ENCODE results near the gene TICAM2. TPM values are rescaled to one million over a fixed set of nuclear protein-coding genes. Genes with fewer than 3 reads are reported as not detected.
A peak's percentile ranks its signal among the peaks of the same experiment; 100 is the strongest.

The TICAM2 gene
- total and polyA plus RNA-seq, 9 of the 15 experiments (the other 6 are each of a cell fraction or from before 2014, with no cell fraction given), result 0.15 to 1.8 (median 0.98) TPM

DNA sequence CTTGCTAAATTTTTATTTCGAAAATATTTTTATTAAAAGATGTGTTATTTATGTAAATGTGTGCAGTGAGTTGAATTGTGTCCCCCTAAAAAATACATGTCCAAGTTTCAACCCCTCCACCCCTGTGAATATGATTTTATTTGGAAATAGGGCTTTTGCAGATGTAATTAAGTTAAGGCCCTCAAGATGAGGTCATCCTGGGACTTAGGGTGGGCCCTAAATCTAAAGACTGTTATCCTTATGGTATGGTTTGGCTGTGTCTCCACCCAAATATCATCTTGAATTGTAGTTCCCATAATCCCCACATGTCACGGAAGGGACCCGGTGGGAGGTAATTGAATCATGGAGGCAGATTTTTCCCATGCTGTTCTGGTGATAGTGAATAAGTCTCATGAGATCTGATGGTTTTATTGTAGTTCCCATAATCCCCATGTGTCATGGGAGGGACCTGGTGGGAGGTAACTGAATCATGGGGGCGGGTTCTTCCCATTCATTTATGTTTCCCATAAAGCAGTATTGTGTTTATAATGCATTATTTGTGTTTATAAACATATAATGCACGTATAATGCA lies 25.1 kb upstream of the TICAM2 start:
- intact Hi-C loops (cut with micrococcal nuclease), result loop anchor here (5.0 kb wide), 1 partner anchor 85 kb away; the partner anchor contains the start of gene FEM1C
- H3K79me2 ChIP-seq (ENCODE audit: control insufficient read depth, insufficient read depth, low read length), result peaks cover 39% of the 10 kb centered on the region
- no peak overlapping the region; a peak in 1 of 4 replicates for H3K9ac ChIP-seq (ENCODE audit: insufficient read depth in 1 of 2, low read depth in 2 of 2, low read length in 2 of 2)

DNA sequence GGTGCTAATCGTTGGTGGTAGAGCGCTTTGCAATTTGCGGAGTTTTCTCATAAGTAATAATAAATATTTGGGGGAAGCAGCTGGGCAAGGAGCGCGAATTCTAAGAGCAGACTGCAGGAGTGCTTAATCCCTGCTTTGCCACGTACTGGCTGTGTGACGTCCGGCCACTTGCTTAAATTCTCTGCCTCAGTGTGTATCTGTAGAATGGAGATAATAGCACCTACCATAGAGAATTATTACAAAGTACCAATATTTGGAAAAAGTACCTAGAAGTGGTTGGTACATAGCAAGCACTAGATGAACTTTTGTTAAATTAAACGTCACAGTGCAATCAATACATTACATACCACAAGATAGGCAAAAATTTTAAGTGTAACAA lies 24.2 kb upstream of the TICAM2 start:
- FAIRE-seq, result no peak
- no peaks in the 10 kb centered on the region for H3K27me3 ChIP-seq (ENCODE audit: control insufficient read depth in 2 of 2, insufficient read depth in 2 of 2, low read length in 2 of 2)
- DNase-seq (ENCODE audit: extremely low read depth in 1 of 4, low spot score in 3 of 4), result peak in 2 of 4 experiments; percentile 21 to 22
- CTCF ChIA-PET (ENCODE audit: low intra/inter-chr PET ratio), result no interaction called here
- no peaks in the 10 kb centered on the region for H3K9me3 ChIP-seq (replicated peaks; ENCODE audit: control insufficient read depth, insufficient read depth, low read depth, low read length)
- peak overlapping the region; percentile 87 for H2AFZ ChIP-seq (ENCODE audit: low read depth, low read length)
- POLR2A ChIA-PET, result no interaction called here
- peak overlapping the region; percentile 79 for H3K4me2 ChIP-seq (ENCODE audit: insufficient read depth, low read length)
- peak overlapping the region; percentile 84 for H3K27ac ChIP-seq (ENCODE audit: extremely low read depth, low read depth, low read length)
- ATAC-seq, result peak; percentile 38
- peaks cover 27% of the 10 kb centered on the region for H3K36me3 ChIP-seq (ENCODE audit: control insufficient read depth, insufficient read depth, low read length)
- in situ Hi-C loops (cut with MboI), result loop anchor here (5.0 kb wide), 2 partner anchors 211 to 446 kb away; no protein-coding TSS in a partner anchor
- BruUV-seq (replicated peaks), result TSS peak; percentile 98
- under 1% methylated on average over 9 of the region's 9 CpGs for WGBS (ENCODE audit: insufficient coverage, low coverage, missing lambda C conversion rate)
- H3K4me1 ChIP-seq (replicated peaks in 1 of 2; ENCODE audit: control insufficient read depth in 2 of 2, insufficient read depth in 2 of 2, low read length in 2 of 2), result peaks cover 6 to 17% of the 10 kb centered on the region in 2 experiments; a peak in 4 of 5 replicates
- peaks cover 14% of the 10 kb centered on the region for H4K20me1 ChIP-seq (replicated peaks; ENCODE audit: control insufficient read depth, insufficient read depth, low read length)
- peak overlapping the region; percentile 95 for H3K4me3 ChIP-seq
- intact Hi-C loops (cut with micrococcal nuclease), result loop anchor here (5.0 kb wide), 1 partner anchor 84 kb away; the partner anchor contains the start of gene FEM1C
- H3K79me2 ChIP-seq (ENCODE audit: control insufficient read depth, insufficient read depth, low read length), result peaks cover 48% of the 10 kb centered on the region
- H3K9ac ChIP-seq (ENCODE audit: insufficient read depth in 1 of 2, low read depth in 2 of 2, low read length in 2 of 2), result peak overlapping the region; percentile 72 to 83; a peak in 3 of 4 replicates
- peaks cover 8% of the 10 kb centered on the region for H3K9me1 ChIP-seq (ENCODE audit: control insufficient read depth, insufficient read depth, low read length)
- TF ChIP-seq KDM1A (IDR thresholded peaks at IDR 0.05) (peak; percentile 19 to 35; a peak in 1 of 4 replicates), ATF1 (CRISPR knock-in tag; IDR thresholded peaks at IDR 0.05) (no peak), ATF1 (tag; IDR thresholded peaks at IDR 0.05) (0 out of 2 replicates have a peak, but pooled peaks have one; percentile 2), EWSR1 (IDR thresholded peaks at IDR 0.05; ENCODE audit: borderline replicate concordance, low read depth, partially characterized antibody) (no peak), ILF3 (IDR thresholded peaks at IDR 0.05; ENCODE audit: borderline replicate concordance) (no peak), CXXC5 (CRISPR knock-in tag; IDR thresholded peaks at IDR 0.05) (no peak)
- TF ChIP-seq, protein P1, sequence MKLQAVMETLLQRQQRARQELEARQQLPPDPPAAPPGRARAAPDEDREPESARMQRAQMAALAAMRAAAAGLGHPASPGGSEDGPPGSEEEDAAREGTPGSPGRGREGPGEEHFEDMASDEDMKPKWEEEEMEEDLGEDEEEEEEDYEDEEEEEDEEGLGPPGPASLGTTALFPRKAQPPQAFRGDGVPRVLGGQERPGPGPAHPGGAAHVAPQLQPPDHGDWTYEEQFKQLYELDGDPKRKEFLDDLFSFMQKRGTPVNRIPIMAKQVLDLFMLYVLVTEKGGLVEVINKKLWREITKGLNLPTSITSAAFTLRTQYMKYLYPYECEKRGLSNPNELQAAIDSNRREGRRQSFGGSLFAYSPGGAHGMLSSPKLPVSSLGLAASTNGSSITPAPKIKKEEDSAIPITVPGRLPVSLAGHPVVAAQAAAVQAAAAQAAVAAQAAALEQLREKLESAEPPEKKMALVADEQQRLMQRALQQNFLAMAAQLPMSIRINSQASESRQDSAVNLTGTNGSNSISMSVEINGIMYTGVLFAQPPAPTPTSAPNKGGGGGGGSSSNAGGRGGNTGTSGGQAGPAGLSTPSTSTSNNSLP (IDR thresholded peaks at IDR 0.05; ENCODE audit: borderline replicate concordance, low read depth, low read length), result no peak
- TF ChIP-seq, protein P2, sequence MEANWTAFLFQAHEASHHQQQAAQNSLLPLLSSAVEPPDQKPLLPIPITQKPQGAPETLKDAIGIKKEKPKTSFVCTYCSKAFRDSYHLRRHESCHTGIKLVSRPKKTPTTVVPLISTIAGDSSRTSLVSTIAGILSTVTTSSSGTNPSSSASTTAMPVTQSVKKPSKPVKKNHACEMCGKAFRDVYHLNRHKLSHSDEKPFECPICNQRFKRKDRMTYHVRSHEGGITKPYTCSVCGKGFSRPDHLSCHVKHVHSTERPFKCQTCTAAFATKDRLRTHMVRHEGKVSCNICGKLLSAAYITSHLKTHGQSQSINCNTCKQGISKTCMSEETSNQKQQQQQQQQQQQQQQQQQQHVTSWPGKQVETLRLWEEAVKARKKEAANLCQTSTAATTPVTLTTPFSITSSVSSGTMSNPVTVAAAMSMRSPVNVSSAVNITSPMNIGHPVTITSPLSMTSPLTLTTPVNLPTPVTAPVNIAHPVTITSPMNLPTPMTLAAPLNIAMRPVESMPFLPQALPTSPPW (CRISPR knock-in tag; IDR thresholded peaks at IDR 0.05), result no peak

More for the DNA sequence above, 25.1 kb upstream of the TICAM2 start:
- in situ Hi-C loops (cut with MboI), result loop anchor here (5.0 kb wide), 2 partner anchors 210 to 445 kb away; no protein-coding TSS in a partner anchor
- peaks cover 18% of the 10 kb centered on the region for H3K36me3 ChIP-seq (ENCODE audit: control insufficient read depth, insufficient read depth, low read length)
- peaks cover 5% of the 10 kb centered on the region for H4K20me1 ChIP-seq (replicated peaks; ENCODE audit: control insufficient read depth, insufficient read depth, low read length)
- ATAC-seq (no peak), FAIRE-seq (no peak), DNase-seq (ENCODE audit: extremely low read depth in 1 of 4, low spot score in 3 of 4) (no peak)
- no peak overlapping the region for H3K4me3 ChIP-seq
- H3K9me3 ChIP-seq (replicated peaks; ENCODE audit: control insufficient read depth, insufficient read depth, low read depth, low read length), result no peaks in the 10 kb centered on the region
- H3K27ac ChIP-seq (ENCODE audit: extremely low read depth, low read depth, low read length), result peak overlapping the region; percentile 36; the same call in 1 of the 3 replicates
- no TSS peak for BruUV-seq (replicated peaks)
- TF ChIP-seq, protein P3, sequence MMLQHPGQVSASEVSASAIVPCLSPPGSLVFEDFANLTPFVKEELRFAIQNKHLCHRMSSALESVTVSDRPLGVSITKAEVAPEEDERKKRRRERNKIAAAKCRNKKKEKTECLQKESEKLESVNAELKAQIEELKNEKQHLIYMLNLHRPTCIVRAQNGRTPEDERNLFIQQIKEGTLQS (IDR thresholded peaks at IDR 0.05), result peak; percentile 60
- TF ChIP-seq, protein P3 (CRISPR knock-in tag; conservative IDR thresholded peaks at IDR 0.05), result no peak
- no peak for TF ChIP-seq TSC22D4 (tag; IDR thresholded peaks at IDR 0.05)
- peak; percentile 14 for TF ChIP-seq TAF9B (IDR thresholded peaks at IDR 0.05; ENCODE audit: partially characterized antibody)
- CTCF ChIA-PET (ENCODE audit: low intra/inter-chr PET ratio), result no interaction called here
- H3K4me1 ChIP-seq (replicated peaks in 1 of 2; ENCODE audit: control insufficient read depth in 2 of 2, insufficient read depth in 2 of 2, low read length in 2 of 2), result peaks cover 4 to 8% of the 10 kb centered on the region in 2 experiments; a peak in 3 of 5 replicates
- H3K4me2 ChIP-seq (ENCODE audit: insufficient read depth, low read length), result no peak overlapping the region
- H2AFZ ChIP-seq (ENCODE audit: low read depth, low read length), result peak overlapping the region; percentile 87
- H3K27me3 ChIP-seq (ENCODE audit: control insufficient read depth in 2 of 2, insufficient read depth in 2 of 2, low read length in 2 of 2), result no peaks in the 10 kb centered on the region
- peaks cover under 1% of the 10 kb centered on the region for H3K9me1 ChIP-seq (ENCODE audit: control insufficient read depth, insufficient read depth, low read length)
- WGBS (ENCODE audit: insufficient coverage, low coverage, missing lambda C conversion rate), result 73% methylated on average over 5 of the region's 5 CpGs
- POLR2A ChIA-PET, result no interaction called here
